CD4-positive, alpha-beta T cell treated with Interleukin-17A for 4 hours (primary cell): Measurements from ENCODE around the gene PARP8.
"Not testable (repeated sequence)": the region's sequence is repeated elsewhere in the genome, so short reads cannot be mapped to it uniquely, and the experiment has no call there.

Experiments used
- DNase-seq: peaks from one replicate; pipeline ENCODE4 v3.0.0-alpha.2; 2020; ENCODE audit warnings: mixed read lengths

Gene PARP8, protein sequence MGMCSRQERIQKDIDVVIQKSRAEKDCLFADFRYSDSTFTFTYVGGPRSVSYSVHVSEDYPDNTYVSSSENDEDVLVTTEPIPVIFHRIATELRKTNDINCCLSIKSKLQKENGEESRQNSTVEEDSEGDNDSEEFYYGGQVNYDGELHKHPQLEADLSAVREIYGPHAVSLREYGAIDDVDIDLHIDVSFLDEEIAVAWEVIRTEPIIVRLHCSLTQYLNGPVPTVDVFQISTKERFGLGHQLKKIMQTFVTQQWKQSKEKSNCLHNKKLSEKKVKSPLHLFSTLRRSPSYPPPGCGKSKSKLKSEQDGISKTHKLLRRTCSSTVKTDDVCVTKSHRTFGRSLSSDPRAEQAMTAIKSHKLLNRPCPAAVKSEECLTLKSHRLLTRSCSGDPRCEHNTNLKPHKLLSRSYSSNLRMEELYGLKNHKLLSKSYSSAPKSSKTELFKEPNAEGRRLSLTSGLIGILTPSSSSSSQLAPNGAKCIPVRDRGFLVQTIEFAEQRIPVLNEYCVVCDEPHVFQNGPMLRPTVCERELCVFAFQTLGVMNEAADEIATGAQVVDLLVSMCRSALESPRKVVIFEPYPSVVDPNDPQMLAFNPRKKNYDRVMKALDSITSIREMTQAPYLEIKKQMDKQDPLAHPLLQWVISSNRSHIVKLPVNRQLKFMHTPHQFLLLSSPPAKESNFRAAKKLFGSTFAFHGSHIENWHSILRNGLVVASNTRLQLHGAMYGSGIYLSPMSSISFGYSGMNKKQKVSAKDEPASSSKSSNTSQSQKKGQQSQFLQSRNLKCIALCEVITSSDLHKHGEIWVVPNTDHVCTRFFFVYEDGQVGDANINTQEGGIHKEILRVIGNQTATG

DNA sequence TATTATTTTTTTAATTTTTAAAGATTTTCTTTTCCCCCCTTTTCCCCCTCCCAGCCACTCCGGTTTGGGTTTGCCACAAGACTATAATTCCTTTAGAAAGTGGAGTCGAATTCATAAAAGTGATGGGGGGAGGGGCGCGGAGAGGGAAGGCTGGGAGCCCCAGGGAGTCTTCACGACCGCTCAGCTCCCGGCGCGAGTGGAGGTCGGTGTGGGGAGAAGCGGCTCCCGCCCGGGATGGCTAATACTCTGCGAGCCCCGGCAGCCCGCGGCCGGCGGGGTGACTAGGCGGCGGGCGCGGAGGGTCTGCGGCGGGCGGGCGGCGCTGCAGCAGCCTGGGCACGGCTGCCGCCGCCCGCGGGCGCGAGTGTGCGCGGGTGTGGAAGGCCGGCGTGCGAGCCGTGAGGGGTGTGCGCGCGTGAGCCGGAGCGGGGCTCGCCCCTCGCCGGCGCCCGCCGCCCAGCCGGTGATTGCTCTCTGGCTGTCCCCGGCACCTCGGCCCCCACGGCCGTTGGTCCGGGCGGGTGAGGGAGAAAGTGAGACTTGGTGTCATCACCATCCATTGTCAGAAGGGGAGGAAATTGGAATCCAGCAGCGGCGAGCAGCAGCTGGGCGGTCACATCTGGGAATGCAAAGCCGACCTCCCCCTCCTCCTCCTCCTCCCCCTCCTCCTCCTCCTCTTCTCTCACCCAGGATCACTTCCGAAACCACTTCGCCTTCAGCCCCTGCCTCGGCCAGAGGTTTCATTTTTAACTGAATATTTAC is at the start of gene PARP8:
PARP8 (plus strand) TSS at position 377 of the 762 bp plus-strand sequence. CDS start 459 bp downstream, outside the sequence.
- DNase-seq: peak; percentile 64

DNA sequence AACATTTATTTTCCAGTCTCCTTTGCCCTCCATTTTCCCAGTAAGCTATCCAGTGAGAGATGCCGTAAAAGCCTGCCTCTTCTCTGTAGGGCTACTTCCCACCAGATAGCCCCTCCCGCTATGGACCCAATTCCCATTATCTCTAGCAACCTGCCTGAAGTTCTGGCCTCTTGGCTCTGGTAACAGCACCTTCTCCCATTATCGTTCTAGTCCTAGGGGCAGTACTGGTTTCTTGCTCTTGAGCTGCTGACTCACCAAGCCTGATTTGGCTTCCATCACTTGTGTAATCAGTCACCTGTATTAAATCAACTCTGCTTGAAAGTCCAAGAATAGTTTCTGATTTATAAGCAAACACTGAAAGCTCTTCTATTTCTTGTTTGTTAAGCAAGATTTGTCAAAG is 42.8 kb upstream of the PARP8 start:
- DNase-seq: no peak

DNA sequence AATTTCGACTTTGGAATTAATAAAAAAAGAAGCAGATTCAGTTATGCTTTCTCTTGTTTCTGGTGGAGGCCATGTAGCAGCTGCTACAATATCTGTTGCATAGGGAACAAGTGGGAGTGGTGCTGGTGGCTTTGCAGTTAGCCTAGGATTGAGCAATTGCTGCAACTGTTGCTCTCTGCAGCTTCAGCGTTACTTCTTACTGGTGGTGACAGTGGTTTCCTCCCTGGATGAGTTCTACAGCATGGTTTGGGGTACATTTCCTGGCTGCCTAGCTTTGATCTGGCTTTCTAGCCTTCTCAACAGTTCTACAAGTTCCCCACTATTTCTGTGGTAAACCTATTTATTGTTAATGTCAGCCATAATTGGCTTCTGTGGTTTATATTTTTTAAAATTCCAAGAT is 31.6 kb upstream of the PARP8 start:
- DNase-seq: peak; percentile 59

DNA sequence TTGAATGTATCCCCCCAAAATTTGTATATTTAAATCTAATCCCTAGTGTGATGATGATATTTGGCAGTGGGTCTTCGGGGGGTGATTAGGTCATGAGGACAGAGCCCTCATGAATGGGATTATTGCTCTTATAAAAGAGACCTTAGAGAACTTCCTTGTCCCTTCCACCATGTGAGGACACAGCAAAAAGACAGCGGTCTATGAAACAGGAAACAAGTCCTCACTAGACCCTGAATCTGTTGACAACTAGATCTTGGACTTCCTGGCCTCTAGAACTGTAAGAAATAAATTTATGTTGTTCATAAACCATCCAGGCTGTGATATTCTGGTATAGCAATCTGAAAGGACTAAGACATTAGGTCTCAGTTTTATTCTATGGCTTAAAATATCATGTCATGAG is 28.9 kb upstream of the PARP8 start:
- DNase-seq: not testable (repeated sequence)

DNA sequence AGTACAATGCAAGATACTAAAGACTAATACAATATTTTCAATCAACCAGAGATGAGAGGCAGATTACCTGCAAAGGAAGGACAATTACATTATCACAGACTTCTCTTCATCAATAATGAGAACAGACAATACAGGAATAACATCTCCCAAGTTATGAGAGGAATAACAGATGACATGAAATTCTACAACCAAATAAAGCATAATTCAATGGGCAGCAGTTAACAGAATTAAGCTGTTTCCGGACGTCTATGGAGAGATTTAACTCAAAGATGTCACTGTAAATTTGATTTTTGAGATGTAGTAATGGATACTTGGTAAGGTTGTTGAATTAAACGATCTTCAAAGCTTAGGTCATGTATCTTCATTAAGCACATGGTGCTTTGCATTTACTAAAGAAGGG is 19.8 kb upstream of the PARP8 start:
- no peak for DNase-seq

DNA sequence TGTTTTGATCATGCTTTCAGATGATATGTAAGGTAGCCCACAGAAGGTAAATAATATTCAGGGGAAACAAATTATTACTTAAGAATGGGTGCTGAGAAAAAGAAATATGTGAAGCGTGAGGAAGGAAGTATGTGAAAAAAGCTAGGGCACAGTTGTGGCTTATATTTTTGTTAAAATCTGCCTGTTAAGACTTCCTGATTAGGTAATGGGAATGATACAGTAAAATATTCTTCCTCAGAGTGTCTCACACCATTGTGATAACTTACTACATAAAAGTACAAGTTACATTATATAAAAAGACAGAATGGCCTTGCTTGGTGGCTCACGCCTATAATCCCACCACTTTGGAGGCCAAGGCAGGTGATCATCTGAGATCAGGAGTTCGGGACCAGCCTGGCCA is 18.7 kb upstream of the PARP8 start:
- no peak for DNase-seq

DNA sequence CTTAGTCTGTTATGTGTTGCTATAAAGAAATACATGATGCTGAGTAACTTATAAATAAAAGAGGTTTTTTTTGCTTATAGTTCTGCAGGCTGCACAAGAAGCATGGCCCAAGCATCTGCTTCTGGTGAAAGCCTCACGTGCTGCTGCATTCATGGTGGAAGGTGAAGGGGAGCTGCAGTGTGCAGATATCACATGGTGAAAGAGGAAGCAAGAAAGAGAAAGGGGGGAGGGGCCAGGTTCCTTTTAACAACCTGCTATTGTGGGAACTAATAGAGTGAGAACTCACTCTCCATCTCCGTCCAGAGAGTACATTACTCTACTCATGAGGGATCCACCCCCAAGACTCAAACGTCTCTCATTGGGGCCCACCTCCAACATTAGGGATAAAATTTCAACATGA is 12.5 kb upstream of the PARP8 start:
- no peak for DNase-seq

DNA sequence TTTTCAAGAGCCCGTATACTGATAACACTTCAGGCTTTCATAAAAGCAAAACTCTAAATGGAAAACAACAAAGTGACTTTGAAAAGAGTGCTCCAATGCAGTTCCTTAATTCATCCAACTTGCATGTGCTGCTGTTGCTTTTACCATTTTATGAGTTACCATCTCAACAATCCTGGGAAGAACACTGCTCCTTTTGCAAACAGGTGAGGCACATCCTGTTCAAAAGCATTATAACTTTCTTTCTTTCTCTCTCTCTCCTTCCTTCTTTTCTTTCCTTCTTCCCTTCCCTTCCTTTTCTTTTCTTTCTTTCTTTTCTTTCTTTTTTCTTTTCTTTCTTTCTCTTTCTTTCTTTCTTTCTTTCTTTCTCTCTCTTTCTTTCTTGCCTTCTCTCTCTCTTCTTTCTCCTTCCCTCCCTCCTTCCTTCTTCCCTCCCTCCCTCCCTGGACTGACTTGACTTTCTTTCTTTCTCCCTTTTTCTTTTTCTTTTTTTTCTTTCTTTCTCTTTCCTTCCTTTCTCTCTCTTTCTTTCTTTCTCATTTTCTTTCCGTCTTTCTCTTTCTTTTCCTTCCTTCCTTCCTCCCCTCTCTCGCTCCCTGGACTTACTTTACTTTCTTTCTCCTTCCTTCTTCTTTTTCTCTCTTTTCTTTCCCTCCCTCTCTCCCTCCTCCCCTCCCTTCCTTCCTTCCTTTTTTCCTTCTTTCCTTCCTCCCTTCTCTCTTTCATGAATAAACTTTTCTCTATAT is 11.2 kb upstream of the PARP8 start:
- DNase-seq: no peak

DNA sequence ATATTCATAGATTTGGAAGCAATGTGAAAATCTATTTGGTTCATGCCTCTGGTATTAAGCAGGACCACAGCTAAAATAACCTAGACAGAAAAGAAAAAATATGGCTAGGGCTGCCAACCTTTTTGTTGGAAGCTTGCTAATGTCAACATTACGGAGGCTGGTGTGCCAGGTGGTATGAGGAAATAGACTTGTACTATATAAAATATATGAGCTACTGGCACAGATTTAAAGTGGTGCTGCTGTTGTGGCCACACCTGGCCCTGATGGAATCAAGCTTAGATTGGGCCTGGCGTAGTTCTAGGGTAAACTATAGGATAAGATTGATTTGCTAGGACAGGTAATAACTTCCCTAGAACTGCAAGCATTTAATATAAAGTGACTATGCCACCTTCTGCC is 10.6 kb upstream of the PARP8 start:
- DNase-seq: no peak

DNA sequence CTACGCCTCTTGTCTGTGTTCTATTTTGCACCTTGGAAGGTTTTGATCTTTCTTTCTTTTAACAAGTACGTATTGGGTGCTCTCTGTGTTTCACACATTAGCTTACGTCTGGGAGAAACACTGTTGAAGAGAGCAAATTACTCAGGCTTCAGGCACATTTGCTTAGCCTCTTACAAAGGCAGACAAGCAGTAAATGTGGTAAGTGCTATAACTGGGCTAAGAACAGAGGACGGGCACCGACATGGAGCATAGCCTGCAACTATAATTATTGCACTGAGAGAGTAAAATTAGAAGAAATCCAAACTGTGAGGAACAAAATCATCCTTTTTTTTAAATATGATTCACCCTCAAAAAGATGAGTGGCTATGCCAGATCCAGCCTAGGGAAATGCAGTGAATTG is 9.4 kb upstream of the PARP8 start:
- DNase-seq: no peak

DNA sequence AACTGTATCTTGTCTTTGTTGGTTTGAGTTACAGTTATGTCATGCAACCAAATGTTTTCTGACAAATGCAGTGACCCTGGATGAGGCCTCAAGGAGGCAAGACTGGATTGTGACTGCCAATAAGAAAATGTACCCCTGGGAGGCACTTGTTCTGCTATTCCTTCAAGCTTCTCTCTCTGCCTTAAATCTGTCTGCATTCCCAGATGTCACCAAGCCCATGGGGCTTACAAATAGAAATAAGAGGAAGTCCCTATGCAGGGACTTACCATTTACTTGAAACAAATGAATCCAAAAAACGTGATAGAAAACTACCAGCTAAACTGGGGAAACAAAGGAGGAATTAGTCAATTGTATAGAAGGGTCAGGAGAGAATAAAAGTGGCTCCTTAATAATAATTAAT is 8.2 kb upstream of the PARP8 start:
- DNase-seq: no peak

DNA sequence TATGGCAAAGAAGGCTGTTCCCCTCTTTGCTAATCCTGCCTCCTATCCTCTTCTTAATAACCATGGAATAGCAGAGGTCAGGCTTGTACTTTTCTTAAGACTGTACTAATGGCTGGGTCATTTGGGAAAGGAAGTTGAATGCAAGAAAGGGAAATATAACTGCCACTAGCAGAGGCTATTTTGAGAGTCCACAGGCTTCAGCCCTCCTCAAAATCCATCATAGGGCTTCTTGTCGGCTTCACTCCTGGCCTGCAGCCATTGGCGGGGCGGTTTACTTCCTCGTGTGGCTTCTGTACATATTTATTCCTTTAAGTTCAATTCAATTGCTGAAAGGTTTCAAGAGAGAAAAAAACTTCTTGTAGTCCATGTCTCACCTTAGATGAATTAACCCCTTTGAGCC is 2.8 kb upstream of the PARP8 start:
- DNase-seq: peak; percentile 19

DNA sequence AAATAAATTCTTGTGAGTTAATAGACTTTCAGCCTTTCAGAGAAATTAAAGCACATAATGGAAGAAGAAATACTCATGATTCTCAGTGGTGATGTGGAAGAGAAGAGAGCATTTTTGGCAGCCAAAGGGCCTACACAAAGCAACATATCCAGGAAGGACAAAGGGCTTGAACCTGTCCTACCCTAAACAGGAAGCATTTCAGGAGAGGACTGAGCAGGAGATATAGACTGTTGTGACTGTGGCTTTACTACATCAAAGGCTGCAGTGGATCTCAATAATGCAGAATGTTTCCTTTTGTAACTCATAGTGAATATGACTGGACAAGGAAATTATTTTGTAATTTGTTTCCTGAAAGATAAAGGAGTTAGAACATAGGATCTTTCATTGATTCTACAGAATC is 1.3 kb upstream of the PARP8 start:
- DNase-seq: no peak

DNA sequence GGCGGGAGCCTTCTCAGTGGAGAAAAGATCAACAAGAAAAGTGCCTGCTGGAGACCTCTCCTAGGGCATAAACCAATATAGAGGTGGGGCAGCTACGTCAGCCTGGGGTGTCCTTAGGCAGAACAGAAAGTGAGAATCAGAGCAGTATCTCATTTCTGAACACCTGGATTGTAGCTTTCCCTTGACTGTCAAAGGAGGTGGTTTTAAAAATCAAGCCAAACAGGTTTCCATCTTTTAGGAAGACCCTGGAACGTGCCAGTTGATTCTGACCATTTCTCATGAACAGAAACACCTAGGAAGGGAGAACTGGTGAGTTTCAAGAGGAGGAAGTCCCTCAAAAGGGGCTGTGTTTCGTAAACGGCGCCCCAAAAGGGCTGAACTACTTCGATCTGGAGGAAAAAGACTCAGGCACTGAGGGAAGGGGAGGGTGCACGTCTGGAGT is 655 bp upstream of the PARP8 start:
- DNase-seq: peak; percentile 52

DNA sequence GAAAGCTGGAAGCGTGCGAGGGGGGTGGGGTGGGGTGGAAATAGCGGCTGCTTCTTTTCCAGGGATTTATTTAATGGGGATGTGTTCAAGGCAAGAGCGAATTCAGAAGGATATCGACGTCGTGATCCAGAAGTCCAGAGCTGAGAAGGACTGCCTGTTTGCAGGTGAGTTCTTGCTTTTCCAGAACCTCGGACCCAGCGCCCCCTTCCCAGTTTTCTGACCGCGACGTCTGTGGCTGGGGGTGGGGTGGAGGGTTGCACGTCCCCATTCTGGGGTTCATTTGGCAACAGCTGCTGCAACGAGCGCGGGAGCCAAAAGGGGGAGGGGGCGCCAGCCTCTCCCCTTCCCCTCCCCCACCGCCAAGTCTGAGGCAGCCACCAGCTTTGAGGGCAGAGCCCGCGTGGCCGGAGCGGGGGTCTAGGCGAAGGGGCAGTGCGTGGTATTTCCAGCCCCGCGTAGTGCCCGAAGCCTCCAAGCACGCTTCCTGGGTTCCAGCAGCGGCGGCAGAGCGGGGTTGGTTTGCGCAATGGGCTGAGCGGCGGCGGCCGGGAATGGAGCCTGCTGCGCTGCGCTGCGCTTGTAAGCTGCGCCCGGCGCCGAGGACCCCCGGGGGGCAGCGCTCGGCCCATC is 701 bp downstream of the PARP8 start:
- peak; percentile 67 for DNase-seq

DNA sequence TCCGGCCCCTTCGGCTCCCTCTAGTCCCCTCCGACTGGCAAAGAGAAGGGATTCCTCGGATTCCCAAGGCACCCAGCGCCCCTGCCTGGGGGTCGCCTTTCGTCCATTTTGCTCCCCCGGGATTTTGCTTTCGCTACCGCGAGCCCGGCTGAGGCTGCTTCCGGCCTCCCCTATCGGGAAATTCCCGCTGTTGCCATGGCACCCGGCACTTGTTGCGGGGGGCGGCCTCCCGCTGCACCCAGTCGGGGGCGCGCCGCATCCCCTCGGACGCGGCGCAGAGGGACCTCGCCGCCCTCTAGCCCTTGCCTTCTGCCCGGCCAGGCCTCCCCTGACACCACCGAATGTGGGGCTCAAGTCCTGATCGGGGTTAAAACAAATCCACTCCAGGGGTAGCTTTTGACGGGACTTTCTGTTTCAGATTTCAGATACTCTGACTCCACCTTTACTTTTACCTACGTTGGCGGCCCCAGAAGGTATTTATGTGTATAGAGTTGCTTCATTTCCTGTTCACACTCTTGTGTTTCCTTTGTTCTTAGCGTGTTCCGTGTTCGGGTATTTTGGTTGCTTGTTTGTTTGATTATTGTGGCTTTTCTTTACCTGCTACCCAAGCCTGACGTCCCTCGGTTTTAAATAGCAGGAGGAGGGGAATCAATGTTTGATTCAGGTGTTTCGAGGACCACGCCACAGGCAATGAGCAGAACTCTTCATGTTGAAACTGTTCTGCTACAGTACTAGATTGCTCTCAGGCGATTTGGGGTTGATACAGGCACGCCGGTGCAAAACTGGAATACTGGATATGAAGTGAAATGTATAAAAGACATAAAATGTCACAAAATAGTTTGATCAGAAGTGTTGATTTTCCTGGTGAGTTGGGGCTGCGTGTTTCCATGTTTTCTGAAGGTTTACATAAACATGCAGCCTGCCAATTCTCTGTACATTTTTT is 1.5 kb downstream of the PARP8 start:
- DNase-seq: peak; percentile 85

DNA sequence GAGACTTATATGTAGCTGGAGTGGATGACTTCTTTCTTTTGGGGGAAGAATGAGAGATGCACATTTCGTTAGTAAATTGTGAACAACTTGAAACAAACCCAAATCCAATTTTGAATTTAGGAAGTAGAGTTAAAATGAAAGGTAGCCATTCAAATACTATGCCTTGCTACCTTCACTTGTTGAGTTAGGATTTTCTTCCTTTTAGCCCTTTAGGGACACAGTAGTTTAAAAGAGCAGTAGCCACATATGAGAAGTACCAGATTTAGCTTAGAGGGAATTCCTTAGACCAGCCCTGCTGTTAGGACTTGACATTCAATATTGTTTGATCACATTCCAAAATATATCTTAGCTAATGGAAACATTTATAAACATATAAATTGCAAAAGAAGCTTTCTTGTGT is 2.2 kb downstream of the PARP8 start:
- DNase-seq: not testable (repeated sequence)

DNA sequence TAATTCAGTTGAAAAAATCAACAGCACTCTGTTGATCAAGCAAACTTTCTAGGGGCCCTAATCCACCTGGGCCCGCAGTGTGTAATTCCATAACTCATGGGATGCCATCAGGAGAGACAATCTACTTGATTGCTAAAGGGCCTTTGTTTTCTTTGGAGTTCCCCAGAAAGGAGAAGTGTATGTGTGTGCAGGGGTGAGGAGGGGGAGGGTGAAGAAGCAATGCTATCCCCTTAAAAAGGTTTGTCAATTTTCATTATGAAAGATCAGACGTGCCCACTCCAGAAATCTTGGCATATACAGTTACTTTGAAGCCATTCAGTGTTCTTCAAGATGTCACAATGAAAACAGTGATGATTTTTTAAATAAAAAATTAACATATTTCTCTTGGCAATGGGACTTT is 6.2 kb downstream of the PARP8 start:
- DNase-seq: no peak

DNA sequence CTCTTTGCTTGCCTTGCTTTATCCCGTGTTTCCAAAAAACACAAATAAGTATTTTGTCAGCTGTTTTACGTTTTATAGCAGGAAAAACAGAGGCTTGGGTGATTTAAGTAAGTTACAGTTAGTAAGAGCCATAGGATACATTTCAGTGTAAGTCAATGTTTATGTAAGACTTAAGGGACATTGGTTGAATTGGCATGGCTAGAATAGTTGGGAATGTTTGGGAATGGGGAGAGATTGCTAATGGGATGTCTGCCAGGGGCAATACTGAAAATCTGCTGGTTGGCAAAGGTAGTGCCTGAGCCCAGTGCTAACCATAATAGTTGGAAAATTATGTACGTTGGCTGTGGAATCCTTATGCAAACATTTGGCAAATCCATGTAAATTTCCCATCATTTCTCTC is 7.0 kb downstream of the PARP8 start:
- DNase-seq: not testable (repeated sequence)

DNA sequence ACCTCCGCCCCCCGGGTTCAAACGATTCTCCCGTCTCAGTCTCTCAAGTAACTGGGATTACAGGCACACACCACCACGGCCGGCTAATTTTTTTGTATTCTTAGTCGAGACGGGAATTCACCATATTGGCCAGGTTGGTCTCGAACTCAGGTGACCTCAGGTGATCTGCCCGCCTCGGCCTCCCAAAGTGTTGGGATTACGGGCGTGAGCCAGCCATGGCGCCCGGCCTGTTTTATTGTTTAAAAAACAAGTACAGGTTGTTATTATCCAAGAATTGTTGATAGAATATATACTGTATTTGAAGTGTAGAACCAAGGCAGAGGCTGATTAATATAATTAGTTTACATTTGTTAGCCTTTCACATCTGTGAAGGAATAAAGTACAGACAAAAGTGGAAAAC is 8.9 kb downstream of the PARP8 start:
- DNase-seq: no peak

DNA sequence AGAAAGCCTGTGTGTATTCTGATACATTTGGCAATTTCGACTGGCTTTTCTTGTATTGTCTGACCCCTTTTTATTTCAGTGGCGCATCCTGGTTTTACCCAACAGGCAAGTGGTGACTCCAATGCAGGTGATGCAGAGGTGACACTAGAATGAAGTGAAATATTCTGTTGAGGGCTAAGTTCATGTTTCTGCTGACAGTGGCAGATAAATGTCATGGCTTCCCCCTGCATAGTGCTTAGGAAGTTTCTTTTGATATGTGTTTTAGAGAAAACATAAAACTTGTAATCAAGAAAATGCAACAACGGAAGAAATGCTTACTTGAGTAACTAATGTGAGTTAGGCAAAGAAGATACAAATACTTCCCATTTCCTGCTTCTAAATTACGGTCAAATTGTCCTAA is 13.1 kb downstream of the PARP8 start:
- DNase-seq: not testable (repeated sequence)
